AG08396 (cell line): ENCODE measurements around the gene DPY30.
A peak's percentile ranks its signal among the peaks of the same experiment; 100 is the strongest.

Source experiments
- DNase-seq: peaks from one replicate; pipeline ENCODE4 v3.0.0; 2012; ENCODE audit warnings: low spot score, mixed read lengths

DPY30 gene

DNA sequence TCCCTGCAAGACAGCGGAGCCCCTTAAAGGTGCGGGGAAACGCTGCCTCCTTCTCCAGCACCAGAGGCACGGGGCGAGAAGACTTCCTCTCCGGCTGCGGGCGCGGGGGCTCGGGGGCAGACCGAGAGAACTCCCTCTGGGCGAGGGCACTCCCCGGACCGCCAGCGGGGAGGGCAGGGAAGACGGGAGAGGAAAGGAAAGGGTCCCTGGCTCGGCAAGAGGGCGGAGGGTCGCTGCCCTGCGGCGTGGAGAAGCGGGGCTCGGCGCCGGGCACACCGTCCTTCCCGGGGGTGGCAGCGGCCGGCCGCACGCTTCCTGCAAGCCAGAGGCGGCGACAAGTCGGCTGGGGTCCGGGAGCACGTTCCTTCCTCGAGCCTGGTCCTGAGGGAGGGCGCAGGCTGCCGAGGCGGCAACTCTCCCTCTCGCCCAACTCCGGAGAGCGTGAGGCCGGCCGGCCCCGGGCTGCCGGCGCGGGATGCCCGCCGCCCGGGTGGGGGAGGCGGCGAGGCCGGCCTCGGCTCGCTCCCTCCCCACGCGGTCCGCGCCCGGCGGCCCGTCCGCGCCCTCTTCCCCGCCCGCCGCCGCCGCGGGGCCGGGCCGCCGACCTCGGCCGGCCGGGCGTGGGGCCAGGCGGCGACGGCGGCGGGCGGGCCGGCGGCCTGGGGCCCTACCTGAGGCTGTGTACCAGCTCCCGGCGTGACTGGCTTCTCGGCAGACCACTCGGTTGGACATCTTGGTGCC, 29.9 kb downstream of the DPY30 start:
- DNase-seq = peak; percentile 75

DNA sequence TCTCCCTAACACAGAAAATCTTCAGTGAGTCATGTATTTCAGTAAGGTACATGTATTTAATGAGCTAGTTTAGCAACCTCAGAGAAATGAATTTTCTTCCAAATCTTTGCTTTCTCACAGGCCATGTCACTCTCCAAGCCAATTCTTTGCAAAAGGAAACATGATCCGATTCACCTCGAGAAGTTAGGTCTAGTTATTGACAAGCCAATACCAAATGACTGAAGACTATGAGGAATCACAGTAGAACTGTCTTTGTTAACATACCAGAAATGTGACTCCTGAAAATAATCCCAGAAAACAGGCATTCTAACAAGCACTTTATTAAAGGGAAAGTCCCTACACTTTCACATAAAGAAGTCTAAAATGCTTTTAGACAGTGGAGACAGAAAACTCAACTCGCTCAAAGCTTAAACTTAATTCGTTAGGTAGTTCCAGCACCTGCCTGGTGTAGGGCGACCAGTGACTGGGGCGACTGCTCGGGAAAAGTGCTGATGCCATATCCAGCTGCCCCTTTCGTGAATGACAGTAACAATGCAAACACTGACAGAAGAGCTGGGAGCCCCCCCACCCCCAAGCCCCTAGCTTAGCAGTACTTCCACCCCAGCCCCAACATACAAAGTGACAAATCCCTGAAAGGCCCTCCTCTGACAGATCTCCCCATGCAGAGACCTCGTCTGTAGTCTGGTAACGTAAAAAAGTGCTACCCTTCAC, 30.6 kb downstream of the DPY30 start:
- peak; percentile 27 for DNase-seq

DNA sequence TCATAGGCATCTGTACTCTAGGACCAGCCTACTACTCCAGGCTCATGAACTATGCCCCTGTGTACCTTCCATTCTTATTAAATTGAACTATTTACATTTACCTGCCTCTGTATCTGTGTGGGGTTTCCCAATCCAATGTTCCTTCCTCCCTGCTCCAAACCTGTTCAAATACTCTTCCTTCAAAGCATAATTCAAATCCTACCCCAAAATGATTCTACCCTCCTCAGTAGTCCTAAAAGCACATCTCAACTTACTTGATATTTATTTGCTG, 32.5 kb downstream of the DPY30 start:
- DNase-seq = no peak

DNA sequence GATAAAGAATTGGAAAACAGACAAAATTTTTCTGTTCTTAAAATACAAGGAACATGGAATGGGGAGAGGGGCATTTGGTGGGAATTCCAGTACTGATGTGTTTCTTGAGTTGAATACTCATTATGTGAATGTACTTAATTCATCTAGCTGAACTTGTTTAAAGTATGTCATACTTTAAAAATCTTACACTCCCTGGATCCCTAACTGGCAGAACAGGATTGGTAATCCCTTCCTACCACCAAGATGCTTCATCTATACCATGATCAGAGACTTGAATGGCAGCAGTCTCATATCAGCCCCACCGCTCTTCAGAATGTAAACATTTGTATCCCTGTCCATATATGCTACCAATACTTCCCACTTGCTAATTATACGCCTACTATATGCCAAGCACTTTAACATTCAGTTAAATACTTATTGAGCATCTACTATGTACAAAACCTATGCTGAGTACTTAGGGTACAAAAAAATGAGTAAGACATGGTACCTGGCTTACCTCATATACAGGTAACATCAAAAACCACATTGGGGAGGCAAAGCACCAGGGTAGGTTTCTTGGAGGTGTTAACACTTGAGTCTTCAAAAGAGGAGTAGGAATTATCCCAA, 34.1 kb downstream of the DPY30 start:
- DNase-seq = no peak

DNA sequence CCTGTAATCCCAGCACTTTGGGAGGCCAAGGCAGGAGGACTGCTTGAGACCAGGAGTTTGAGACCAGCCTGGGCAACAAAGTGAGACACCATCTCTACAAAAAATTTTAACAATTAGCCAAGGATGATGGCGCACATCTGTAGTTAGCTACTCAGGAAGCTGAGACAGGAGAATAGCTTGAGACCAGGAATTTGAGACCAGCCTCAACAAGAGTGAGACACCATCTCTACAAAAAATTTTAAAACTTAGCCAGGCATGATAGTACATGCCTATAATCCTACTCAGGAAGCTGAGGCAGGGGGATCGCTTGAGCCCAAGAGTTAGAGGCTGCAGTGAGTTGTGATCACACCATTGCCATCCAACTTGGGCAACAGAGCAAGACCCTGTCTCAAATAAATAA, 35.8 kb downstream of the DPY30 start:
- DNase-seq = no peak

DNA sequence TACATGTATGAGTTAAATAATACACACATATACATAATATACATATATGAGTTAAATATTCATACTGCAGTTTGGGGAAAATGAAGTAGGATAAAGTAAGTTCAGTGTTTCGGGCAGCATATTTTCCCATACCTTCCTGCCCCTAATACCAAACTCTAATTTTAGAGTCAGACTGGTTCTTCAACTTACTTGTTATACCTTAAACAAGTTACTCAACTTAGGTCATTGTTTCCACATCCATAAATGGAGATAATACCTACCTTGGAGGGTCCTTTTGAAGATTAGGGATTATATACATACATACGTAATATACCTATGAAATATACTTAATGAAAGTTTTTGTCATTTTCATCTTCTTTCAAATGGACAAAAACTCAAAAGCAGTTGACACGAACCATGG, 37.2 kb downstream of the DPY30 start:
- DNase-seq = no peak

DNA sequence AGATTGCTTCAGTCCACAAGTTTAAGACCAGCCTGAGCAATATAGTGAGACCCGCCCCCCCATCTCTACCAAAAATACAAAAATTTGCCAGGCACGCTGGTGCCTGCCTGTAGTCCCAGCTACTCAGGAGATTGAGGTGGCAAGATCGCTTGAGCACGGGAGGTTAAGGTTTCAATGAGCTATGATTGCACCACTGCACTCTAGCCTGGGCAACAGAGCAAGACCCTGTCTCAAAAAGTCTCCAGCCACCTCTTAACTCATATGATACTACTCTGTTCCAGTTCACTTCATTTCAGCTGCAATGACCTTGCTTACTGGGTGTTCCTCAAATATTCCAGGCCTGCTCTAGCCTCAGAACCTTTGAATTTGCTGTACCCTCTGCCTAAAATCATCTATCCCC, 40.2 kb downstream of the DPY30 start:
- no peak for DNase-seq

DNA sequence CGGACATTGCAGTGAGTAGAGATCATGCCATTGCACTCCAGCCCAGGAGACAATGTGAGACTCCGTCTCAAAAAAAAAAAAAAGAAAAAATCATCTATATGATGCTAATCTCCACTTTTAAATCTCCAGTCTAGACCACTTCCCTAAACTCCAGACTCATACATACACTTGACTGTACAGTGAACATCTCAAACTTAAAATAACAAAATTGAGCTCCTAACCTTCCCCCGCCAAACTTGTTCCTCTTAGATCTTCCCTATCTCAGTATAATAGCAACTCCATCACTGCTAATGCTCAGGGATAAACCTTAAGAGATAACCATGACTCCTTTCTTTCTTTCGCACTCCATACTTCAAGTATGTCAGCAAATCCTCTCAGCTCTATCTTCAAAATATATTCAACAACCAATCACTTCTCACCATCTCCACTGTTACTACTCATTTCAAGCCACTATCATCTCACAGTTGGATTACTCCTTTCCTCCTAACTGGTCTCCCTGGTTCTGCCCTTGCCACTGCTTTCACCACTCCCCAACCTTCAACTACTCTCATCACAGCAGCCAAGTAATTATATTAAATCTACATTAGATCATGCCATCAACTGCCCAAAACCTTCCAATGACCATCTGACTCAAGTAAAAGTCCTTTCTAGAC, 40.7 kb downstream of the DPY30 start:
- DNase-seq = no peak

DNA sequence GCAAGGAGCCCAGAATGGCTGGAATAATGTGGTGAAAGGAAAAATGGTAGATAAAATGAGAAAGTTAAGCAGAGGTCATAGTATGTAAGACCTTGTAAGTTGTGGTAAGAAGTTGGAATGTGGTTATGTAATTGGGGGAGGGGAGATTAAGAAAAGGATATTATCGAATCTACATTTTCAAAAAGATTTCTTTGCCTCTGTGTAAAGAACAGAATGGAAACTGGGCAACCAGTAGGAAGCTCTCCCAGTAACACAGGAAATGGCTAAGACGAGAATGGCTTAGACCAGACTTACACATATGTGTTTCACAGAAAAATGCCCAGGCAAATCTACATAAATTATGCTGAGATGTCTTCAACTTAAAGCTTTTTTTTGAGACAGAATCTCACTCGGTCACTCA, 42.0 kb downstream of the DPY30 start:
- no peak for DNase-seq

DNA sequence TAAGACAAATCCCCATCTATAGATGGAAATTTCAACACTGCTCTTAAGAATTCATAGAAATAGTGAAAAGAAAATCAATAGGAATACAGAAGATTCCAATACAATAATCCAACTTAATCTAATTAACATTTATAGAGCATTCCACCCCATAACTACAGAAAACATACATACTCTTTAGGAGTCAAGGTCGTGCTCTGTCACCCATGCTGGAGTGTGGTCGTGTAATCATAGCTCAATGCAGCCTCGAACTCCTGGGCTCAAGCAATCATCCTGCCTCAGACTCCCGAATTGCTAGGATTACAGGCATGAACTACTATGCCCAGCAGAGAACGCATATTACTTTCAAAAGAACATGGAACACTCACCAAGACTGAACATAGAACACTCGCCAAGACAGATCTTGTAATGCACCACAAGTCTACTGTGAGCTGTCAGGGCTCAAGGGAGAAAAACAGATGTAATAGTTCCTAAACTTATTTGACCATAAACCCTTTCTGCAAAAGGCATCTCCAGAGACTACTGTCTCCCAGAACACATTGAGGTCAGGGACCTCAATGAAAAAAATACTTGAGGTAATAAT, 42.9 kb downstream of the DPY30 start:
- DNase-seq = no peak

DNA sequence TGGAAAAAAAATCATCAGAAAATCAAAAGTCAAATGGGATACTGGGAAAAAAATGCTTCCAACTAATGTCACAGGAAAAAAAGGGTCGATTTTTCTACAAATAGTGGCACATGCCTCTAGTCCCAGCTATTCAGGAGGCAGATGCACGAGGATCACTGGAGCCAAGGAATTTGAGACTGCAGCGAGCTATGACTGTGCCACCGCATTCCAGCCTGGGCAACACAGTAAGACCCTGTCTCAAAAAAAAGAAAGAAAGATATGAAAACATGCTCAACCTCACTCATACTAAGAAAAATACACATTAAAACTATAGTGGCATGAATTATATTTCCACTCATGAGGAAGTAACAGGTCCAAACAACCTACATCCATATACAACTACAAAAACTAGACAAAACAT, 46.7 kb downstream of the DPY30 start:
- no peak for DNase-seq

DNA sequence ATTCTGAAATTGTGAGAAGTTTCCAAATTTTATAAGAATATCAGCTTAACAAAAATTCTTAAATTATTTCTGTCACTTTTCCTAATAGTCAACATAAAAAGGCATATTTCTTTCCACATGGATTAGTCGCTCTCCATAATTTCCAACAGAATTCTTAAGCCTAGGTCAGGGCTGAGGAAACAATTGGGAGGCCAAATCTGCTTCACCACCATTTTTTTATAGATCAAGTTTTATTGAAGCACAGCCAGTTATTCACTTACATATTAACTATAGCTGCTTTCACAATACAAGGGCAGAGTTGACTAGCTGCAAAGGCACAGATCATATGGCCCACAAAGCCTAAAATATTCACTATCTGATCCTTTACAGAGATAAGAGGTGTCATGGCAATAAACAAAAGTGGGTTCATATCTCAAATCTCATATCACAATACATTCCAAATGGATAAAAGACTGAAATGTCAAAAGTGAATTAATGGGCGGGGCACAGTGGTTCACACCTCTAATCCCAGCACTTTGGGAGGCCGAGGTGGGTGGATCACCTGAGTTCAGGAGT, 47.5 kb downstream of the DPY30 start:
- DNase-seq = no peak

DNA sequence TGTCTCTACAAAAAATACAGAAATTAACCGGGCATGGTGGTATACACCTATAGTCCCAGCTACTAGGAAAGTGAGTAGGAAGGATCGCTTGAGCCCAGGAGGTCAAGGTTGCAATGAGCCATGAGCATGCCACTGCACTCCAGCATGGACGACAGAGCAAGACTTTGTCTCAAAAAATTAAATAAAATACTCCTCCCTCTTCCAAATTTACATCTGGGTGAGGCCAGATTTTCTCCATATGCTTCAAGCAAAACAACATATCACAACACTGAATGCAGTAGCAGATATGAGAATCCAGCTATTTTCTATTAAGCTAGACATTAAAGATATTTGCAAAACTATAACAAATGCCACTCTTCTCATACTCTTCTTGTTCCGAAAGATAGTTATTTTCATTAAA, 49.7 kb downstream of the DPY30 start:
- no peak for DNase-seq

DNA sequence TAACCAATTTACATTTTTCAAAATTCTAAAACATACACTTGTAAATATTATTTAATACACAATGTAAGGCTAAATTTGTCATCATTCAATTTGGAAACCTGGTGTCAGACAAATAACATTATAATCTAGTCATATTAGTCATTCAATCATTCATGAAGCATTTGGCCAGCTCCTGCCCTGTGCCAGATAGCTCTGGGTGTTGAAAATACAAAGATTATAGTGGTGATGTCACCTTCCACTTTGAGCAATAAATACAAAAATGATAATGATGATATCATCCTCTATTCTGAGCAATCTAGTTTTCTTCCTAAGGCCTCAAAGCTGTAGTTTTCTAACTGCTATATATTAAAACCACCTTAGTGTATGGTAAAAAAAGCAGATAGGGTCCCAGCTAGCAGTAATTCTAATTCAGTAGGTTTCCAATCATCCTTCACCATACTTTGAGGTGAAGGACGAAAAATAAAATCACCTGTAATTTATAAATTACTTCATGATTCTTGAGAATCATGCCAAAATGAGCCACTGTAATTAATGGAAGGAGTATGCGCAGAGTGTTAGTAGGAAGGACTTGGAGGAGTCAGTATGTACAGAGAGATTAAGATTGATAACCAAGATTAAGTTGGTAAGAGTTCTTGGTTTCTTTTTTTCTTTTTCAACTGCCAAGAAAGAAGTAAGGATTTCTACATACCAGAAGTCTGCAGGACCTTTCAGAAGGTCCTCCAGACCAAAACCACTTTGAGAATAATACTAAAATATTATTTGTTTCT, 52.0 kb downstream of the DPY30 start:
- DNase-seq = peak; percentile 38

DNA sequence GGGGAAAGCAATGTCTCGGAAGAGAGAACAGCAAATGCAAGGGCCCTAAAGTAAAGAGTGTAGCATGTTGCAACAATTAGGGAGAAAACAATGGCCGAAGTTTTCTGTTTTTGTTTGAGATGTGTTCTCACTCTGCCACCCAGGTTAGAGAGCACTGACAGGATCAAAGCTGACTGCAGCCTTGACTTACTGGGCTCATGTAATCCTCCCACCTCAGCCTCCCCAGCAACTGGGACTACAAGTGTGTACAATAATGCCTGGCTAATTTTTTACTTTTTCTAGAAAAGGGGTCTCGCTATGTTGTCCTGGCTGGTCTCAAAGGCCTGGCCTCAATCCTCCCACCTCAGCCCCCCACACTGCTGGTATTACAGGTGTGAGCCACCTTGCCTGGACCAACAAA, 52.7 kb downstream of the DPY30 start:
- no peak for DNase-seq

DNA sequence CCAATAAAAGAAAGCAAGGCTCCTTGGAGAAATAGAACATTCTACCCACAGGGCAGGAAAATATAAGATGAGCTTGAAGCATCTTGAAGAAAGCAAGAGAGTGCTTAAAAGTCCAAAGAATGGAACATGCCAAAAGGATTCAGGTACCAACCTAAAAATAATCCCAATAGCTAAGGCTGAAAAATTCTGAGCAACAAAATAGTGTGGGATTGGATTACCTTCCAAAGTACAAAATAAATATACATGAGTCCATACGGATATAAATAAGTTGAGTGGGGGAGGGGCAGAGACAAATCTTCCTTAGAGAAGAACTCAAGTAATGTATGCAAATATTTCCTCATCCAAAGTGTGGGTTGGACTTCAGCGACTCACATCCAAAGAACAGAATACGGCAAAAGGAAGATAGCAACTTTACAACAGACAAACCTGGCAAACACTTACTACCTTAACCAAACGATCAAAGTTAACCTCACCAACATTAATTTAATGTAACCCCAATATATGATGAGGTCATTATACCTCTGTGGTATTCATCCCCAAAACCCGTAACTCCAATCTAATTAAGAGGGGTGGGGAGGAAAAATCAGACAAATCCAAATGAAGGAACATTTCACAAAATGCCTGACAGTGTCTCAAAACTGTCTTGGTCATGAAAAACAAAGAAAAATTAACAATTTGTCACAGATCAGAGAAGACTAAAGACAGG, 55.7 kb downstream of the DPY30 start:
- no peak for DNase-seq

DNA sequence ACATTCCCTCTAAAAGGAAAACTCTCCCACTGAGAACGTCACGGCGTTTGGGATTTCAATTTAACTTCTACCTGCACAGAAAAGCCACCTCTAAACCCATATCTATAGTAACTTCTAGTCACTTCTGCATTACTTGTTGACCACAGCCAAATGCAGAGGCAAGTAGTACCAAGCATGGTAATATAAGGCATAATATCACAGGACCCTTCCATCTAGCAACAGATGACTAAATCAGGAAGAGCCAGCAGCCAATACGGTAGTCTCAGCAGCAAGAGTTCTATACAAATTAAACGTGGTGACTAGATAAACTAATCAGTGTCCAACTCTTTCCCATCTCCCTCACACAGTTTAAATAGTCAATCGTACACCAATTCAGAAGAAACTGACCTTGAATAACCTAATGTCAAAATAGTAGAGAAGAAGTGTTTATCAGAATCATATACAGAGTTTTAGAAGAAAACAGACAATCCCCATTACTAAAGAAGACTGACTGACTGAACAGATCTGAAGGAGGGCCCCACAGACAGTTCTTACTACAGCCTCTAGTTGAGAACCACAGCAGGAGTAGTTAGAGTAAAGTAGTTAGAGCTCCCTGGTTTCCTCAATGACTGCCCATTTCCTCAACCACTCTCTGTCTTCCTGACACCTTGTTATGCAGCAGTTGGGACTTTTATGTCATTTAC, 58.8 kb downstream of the DPY30 start:
- DNase-seq = peak; percentile 48

DNA sequence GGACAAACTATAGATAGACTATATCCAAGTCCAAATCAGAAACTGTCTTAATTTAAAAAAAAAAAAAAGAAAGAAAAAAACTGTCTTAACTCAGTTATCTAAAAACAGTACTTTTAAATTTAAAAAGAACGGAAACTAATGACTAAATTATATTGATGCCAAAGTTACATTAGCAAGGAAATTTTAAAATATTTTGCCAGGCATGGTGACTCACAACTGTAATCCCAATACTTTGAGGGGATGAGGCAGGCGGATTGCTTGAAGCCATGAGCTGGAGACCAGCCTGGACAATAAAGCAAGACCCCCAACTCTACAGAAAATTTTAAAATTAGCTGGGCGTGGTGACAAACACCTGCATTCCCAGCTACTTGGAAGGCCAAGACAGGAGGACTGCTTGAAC, 59.6 kb downstream of the DPY30 start:
- no peak for DNase-seq

DNA sequence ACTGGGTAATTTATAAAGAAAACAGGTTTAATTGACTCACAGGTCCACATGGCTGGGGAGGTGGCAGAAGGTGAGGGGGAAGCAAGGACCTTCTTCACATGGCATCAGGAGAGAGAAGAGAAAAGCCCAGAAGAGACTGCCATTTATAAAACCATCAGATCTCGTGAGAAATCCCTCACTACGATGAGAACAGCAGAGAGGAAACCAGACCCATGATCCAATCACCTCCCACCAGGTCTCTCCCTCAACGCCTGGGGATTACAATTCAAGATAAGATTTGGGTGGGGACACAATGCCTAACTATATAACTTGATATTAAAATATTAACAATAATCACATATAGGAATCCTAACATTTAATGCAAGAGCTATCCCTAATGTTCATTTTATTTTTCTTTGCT, 60.6 kb downstream of the DPY30 start:
- DNase-seq = no peak

DNA sequence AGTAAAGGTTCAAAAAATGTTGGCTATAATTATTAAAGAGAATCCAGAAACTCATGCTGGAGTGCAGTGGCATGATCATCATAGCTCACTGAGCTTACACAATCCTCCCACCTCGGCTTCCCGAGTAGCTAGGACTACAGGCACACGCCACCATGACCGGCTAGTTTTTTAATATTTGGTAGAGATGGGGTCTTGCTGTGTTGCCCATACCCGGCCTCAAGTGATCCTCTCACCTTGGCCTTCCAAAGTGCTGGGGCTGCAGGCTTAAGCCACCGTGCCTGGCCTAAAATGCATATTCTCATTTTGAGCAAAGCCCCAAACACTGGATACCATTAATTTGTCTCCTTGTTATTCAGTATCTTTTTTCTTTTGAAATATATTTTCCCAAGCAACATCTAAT, 61.2 kb downstream of the DPY30 start:
- DNase-seq = no peak
